NCI-H2029 treated with DMSO at 0.1 percent for 48 hours (cell line): ENCODE measurements around the gene NAT10.

Experiments
- DNase-seq: peaks from one replicate; lab custom pipeline; 2025; lab: John Stamatoyannopoulos, UW

The NAT10 gene

DNA sequence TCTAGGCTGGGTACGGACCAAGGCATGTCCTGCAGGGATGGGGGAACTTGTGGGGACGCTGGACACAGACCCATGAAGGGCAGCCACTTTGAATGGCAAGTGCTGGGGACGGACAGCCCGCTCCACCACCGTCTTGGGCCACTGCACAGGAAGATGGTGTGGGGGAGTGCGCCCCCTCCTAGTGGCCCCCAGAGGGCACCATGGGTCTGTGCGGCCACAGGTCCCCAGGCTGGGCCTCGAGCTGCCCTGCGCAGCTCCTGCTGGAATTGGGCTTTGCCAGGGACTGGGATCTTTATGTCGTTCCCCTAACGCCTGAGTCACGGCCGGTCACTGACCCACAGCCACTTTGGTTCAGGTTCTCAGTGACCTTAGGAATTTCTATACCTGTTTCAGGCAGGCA is 44.4 kb downstream of the NAT10 start:
- no peak for DNase-seq

DNA sequence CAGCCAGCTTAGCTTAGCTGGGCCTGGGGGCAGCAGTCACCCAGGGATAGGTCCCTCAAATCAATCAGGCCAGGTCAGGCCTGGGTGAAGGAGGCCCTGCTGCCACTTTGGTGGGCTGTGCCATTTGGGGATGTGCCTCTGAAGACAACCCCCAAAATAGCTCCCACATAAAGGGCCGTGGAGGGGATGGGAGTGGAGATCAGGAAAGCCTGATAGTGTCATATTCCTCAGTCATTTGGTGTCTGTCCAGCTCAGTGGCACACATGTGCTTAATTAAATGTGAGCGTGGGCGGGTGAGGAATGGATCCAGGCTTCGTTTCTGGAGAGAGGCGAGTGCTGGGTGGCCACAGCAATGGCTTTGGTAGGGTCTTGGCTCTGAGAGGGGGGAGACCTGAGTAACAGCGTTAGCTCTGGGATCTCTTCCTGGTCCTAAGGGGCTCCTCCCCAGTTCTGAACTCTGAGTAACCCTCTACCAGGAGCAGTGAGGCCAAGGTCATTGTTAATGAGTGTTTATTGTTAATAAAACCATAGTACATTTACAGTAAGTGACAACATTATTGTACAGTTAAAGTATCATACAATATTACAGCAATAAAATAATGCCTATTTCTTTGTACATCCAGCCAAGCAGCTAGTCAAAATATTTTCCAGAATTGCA is 45.2 kb downstream of the NAT10 start:
- DNase-seq, result no peak

DNA sequence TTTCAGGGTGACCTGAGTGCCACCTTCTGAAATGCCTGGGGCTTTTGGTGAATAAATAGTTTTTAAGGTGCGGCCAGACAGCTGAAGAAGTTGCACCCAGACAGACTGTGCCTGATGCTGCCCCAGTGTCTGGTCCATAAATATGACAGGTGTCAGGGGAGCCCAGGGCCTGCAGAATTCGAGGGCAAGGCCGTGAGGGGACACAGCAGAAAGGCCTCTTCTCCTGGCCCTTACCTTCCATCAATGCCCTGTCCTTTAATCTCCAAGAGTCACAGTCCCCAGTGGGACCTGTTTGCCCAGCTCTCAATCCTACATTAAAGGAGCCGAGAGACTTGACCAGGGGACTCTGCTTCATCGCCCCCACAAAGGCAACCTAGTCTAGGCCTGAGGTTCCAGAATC is 45.7 kb downstream of the NAT10 start:
- DNase-seq, result no peak

DNA sequence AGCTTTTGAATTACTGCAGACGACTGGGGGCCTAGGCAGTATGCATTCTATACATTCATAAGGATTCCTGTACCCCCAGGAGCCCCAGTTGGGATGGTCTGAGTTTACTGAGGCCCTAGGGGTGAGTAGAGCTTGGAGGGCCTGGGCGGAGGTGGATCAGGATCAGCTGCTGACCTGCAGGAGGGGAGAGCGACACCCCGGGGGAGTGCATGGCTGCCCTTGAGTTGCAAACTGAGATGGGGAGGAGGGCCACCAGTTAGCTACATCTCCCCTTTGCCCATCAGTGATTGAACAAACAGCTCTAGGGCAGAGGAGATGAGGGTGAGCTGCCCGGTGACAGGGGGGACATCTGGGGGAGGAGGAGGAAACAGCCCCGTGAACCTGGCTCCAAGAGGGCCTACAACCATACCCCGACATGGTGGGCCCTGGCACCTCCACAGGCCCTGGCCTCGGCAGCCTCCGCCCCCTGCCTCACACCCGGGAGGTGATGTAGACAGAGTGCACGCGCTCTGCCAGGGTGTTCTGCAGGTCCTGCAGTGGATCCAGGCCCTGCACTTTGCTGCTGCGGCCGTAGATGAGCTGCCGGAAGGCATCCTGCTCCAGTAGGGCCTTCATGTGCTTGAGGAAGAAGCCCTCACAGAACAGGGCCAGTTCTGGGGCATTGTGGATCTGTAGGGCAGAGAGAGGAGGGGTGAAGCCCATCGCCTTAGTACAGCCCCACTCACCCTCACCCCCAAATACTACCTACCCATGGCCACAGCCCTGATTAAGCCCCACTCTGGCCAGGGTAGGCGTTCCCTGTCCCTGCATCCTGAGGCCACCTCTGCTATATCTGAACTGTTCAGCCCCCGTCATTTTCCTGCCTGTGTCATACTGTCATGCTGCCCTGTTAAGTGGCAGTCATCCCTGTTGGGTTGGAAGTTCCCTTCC is 46.8 kb downstream of the NAT10 start:
- no peak for DNase-seq

DNA sequence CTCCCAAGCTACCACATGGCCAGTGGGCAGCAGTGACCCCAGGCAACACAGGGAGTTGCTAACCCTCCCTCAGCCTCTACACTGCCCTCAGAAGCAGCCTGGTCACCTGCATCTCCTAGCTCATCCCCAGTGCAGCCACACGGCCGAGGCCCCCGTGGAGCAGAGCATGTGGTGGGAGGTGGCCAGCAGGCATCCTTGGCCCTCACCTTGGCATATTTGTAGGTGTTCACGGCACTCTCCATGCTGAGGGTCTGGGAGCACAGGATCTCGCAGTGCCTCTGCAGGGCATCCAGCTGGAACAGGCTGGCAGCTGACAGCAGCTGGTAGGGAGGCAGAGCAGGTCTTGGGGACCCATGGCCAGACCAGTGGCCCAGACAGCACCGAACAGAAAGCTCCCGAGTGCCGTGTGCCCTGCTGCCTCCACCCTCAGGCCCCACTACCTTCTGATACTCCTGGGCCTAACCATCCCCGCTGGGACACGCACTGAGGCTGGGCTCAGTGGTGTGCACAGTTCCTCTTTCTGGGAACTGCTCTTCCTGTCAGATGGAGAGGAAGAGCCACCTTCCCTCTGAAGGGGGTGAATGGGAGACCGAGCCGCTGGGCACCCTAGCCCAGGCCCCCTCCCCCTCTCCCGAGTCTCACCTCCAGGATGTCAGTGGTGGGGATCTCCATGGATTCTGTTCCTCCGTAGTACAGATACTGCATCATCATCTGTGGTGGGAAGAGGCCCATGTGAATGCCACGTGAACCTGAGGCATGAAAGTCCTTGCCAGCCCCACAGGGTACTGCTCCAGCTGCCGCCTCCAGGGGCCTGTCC is 48.8 kb downstream of the NAT10 start:
- DNase-seq, result no peak

DNA sequence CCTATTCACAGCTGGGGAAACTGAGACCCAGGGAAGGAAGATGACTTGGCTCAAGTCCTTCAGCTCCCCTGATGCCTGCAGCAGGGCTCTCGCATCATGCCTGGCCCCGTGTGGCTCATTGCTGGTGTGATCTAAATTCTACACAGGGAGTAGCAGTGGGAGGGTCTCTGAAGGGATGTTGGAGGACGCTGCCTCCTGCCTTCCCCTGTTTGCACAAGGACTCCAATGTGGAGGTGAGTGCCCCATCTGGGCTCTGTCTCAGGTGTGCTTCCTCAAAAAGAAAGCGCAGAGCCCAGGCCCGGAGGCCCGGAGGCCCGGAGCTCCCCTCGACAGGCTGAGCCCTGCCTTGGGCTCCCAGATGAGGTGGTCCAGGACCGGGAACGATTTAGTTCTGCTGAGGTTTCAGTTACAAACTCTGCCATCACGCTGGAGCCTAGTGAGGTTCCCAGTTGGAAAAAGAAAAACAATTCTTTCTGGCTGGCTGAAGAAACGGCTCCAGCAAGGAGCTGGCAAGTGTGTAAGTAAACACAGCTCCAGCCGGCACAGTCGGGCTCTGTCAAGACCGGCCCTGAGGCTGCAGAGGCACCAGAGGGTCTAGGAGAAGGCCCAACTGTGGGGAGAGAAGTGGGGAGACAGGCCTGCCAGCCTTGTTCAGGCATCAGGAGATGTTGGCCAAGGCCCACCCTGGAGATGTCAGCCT is 49.8 kb downstream of the NAT10 start:
- no peak for DNase-seq

DNA sequence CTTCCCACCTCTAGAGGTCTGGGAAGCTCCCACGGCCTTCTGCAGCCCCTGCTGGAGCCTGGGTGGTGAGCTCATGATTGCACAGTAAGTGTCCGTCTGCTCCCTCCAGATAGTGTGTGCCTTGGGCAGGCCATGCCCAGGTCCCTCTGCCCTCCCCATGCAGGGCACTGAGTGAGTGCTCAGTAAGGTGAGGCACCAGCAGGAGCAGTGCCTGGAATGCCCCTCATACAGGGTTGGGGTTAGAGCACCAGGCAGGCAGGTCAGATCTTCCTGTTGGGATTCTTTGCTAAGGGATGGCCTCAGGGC is 50.3 kb downstream of the NAT10 start:
- DNase-seq, result no peak

DNA sequence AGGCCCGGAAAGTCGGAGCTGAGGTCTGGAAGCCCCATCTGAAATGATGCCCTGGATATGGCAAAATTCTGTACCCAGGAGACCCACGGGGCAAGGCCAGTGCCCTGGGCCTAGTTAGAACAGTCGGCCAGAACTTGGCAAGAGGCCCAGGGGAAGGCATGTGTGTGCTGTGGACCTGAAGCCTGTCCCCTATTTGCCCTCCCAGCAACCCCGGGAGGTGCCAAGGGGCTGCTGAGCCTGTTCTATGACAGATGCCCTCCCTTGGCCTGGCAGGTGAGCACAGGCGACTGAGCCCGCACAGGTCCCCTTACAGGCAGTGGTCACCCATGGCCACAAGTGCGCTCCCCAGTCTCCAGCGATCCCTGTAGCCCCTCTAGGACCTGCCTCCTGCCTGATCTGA is 51.7 kb downstream of the NAT10 start:
- no peak for DNase-seq

DNA sequence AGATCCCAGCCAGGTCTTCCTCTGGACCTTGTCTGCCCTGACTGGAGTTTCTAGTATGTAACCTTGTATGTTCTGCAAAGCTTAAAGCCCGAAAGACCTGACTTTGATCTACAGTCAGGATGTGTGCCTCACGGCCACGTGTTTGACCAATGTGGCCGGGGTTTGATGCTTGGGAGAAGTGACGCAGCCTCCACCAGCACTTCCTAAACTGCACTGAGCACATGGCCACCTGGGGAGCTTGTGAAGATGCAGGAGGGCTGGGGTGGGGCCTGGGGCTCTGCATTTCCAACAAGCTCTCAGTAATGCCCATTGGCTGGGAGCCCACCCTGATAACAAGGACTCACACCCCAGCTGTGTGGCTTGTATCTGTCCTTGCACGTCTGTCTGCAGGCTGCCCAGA is 53.2 kb downstream of the NAT10 start:
- no peak for DNase-seq

DNA sequence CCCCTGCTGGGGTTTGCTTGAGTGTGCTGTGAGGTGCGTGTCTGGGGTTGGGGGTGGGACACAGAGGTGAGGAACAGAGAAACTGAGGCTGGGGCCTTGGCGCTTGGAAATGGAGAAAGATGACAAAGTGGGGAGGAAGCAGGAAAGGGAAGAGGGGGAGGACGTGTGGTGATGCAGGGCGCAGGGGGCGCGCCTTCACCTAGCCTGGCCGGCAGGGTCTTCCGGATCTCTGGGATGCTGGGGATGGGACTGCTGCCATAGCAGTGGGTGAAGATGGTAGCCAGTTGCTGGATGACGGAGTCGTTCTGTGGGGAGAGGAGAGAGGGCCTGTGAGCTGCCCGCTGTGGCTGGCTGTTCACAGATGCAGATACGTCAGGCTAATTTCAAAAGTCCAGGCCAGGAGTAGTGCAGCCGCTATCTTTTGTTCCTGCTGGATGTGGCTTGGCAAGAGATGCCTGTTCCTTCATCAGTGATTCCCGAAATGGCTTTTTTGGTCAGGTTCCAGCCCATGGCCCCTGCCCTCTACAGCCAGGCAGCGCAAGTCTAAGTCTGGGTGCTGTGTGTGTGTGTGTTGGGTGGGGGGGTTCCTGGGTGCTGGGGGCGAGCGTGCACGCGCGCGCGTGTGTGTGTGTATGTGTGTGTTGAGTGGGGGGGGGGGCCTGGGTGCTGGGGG is 54.8 kb downstream of the NAT10 start:
- DNase-seq, result no peak

DNA sequence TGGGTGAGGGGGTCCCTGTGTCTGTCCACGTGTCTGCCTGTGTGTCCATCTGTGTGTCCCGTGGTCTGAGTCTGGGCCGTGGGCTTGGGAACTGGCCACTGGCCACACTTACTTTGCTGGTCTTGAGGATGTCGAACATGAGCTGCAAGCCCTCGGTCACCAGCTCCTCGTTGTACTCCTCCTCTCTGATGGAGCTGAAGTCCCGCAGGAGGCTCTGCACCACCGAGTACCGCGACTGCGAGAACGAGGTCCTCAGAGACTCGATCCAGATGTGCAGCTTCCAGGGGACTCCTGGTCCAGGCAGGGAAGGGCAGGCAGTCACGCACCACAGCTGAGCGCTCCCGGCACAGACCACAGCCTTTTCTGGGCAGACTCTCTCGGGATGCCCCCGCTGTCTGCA is 55.4 kb downstream of the NAT10 start:
- no peak for DNase-seq

DNA sequence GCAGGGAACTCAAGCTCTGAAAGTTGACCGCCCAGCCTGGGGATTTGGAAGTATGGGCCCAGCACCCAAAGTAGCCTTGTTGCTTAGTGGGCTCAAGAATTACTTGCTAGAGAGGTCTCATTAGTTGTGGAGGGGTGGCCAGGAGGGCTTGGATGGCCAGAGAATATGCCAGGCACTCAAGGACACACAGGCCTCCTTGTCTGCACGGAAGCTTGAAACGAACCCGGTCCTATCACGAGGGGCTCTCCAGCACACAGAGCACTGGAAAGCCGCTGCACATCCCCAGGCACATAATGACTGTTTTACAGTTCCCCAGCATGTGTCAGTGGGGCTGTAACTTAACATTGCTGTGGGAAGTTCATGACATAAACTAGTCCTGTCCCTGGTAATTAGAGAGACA is 55.9 kb downstream of the NAT10 start:
- DNase-seq, result no peak

DNA sequence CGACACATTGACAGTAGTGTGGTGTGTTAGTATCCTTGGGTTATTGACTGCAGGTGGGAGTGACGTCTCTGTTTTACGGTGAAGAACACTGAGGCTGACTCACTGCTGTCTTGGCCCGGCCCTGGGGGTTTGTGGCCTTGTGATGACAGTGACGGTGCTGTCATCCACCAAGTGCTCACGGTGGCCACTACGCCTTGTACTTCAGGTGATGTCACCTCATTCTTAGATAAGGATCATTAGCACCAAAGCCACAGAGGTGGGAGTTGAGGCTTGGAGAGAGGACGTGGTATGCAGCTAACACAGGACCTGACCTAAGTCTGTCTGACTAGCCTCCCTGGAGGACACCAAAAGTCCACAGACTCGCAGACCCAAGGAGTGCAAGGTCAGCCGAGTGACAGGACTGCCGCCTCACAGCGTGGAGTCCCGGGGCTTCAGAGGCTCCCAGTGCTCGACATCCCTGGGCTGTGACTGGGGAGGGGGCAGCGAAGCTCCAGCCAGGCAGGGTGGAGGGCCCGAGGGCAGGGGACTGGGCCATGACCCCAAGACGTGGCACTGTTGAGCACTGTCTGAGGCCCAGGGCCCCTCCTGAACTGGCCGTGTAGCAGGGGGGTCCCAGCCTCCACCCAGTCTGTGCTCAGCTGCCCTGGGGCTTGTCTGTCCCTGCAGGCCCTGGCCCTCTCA is 56.5 kb downstream of the NAT10 start:
- no peak for DNase-seq

DNA sequence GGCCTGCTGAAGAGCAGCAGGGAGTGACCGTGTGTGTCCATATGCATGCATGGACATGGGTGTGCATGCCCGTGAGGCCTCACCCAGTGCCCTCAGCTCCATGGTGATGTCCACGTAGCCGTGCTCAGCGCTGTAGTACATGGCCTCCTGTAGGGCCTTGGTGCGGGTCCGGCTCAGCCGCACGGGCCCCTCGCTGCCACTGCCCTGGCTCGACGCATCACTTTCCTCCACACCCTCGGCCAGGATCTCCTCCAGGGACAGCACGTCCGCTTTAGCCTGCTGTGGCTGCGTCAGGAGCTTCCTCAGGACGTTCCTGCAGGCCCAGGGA is 57.0 kb downstream of the NAT10 start:
- DNase-seq, result no peak

DNA sequence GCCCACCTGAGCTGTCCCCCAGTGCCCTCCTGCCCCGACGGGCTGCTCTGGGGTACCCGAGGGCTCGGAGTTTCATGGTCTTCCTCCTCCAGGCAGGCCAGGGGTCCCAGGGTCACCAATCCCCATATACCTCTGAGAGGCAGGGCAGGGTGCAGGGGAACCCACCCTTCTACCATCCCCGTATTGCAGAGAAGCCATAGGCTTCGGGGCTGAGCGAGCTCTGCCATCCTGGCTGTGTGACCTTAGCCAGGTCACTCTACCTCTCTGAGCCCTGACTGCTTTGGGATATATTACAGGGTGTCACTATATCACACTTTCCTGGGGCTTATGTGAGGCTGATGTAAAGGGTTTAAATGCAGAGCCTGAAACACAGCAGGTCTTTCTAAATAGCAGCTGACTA is 57.4 kb downstream of the NAT10 start:
- DNase-seq, result no peak

DNA sequence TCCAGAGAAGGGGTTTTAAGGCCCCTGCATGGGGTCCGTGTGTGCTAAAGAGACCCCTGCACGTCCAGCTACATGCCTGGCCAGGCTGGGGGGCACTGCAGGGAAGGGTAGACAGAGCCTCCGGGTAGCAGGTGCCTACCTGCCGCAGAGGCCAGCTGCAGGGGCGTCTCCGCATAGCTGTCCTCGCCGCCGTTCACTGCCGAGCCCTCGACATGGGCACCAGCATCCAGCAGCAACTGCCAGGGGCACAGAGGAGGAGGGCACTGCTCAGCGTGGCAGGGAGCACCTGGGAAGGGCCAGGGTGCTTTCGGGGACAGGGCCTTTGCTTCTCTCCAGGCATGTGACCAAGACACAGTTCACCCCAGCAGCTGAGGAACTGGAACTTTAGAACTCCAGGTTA is 59.7 kb downstream of the NAT10 start:
- no peak for DNase-seq

DNA sequence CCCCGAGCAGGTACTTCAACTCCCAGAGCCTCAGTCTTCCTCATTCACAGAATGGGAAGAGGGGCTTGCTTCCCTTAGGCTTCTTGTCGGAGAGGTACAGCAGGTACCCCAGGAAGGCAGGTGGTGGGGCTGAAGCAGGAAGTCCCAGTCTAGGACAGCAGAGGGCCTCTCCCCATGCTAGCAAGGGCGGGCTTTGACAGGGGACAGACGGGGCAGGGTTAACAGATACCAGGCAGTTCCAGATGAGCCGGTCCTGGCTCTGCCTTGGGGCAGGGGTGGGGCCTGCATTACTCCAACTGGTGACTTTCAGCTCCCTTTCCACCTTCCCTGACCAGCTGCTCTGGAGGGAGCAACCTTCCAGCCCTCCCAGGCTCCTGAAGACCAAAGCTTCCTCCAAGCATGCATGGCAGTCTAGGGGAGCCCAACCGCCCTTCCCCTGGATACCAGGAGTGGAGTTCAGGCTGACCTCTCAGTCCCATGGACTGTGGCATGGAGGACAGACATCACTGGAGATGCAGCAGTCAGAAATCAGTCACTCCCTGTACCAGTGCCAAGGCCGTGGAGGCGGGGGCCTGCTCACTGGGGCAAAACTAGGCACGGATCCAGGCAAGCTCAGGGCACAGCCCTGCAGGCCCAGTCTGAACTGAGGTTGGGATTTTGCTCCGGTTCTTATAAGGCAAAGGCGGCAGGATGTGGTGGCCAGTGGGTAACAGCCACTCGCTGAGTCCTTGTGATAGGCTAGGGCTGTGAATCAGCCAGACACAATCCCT is 60.5 kb downstream of the NAT10 start:
- no peak for DNase-seq

DNA sequence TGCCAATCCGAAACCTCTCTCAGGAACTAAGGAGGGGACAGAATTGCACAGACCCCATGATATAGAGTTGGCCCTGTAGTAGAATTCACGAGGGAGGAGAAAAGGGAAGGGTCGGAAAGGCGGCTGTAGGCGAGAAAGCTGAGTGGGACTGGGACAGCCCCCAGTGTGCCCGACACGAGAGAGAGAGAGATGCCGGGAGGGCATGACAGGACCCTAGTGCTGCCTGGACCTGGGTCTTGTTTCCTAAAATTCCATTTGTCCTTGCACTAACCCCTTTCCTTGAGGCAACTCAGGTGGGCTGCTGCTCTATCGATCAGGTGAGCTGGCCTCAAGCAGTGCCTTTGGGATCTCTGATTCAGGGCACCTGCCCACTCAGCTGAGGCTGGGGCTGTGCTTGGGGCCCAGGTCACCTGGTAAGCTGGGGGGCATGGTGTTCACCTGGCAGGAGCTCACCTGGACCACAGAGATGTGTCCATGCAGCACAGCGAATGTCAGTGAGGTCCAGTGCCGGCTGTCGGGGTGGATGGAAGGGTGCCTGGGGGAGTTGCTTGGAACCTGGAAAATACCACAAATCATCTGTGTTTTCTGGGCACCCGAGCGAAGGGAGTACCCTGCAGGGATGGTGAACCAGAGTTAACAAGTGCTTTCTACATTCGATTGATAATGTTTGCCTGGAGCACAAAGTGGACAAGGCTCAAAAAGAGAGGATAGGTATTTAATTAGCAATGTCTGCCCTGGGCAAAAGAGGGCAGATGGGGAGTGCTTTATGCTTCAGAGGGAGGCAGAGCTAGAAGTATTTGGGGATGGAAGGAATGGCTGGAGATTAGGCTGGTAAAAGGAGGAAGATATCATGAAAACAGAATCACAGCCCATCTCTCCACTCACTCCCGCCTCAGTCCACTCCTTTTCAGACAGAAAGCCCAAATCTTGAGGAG is 61.6 kb downstream of the NAT10 start:
- DNase-seq, result no peak

DNA sequence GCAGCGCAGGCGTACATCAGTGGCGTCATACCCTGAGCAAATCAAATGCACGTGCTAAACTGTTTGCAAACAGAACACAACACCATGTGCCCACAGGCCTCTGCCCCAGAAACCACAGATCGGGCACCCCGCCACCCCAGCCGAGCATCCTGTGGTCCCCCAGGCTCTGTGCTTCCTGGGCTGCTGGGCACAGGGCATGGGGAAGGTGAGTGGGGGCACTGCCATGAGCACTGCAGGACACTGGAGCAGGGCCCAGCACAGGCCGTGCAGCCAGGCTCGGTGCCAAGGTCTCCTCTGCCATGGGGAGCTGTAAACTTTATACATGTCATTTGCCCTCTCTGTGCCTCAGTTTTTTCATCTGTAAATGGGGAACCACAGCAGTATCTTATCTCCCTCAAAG is 62.5 kb downstream of the NAT10 start:
- DNase-seq, result no peak
